Body of pancreas (tissue), 4 donors: ENCODE data around the gene CKAP5.

Experiments used
- CTCF ChIP-seq, 7 experiments: fragments of 450-650 bp in 4 of 7; fragments of 200-600 bp in 3 of 7; sonication (generic) in 3 of 7; IDR thresholded peaks; one replicate each; pipeline ENCODE4 v1.5.1; 2016 to 2019; ENCODE audit warnings: antibody characterized with exemption in 7 of 7
- POLR2A ChIP-seq, 3 donors: fragments of 450-650 bp; IDR thresholded peaks; one replicate each; pipeline ENCODE4 v1.6.1; 2016; ENCODE audit warnings: antibody characterized with exemption in 3 of 3, mild to moderate bottlenecking in 2 of 3

DNA sequence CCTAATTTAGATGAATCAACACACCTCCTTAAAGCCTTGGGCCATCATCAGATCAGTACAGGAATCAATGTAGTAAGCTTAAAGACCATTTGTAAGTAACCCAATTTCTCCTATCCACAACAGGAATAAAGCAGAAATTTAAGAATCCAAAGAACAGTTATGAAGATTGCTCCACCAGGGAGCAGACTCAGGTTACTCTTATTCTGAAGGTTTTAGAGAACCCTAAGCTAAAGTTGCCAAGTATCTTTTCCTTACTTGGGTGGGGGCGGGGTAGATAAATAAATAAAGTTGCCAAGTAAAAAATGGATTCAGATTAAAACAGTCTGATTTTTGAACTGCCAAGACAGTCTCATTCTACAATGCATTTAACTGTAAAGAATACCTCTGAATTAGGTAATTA lies 18.1 kb downstream of the CKAP5 start:
- TF ChIP-seq CTCF (IDR thresholded peaks at IDR 0.05) (no peak), POLR2A (IDR thresholded peaks at IDR 0.05) (no peak)
